Neural cell (in vitro differentiated cells): ENCODE data around the gene CPSF2. TPM values are rescaled to one million over a fixed set of nuclear protein-coding genes. Genes with fewer than 3 reads are reported as not detected.

Source experiments
- H2AFZ ChIP-seq: fragments of 200-600, 300-800 bp; sonication (generic), shearing (Covaris generic); 2 replicates; pipeline ENCODE4 v1.6.0; 2014; ENCODE audit warnings: low read depth, mild to moderate bottlenecking, antibody characterized with exemption, low read length, moderate library complexity
- H3F3A ChIP-seq: fragments of 200-600 bp; shearing (Covaris generic); 2 replicates; pipeline ENCODE4 v1.6.1; 2016; ENCODE audit warnings: mild to moderate bottlenecking, moderate library complexity, mixed read lengths, antibody characterized with exemption, low read length; ENCODE audit not compliant: insufficient read depth, poor library complexity, severe bottlenecking
- H3K27ac ChIP-seq: fragments of 200-600, 300-800 bp; sonication (generic), shearing (Covaris generic); 2 replicates; pipeline ENCODE4 v1.5.1; 2014; ENCODE audit warnings: mild to moderate bottlenecking, low read length, moderate library complexity
- H3K27me3 ChIP-seq: fragments of 300-800, 200-600 bp; sonication (generic), shearing (Covaris generic); 2 replicates; pipeline ENCODE4 v1.6.0; 2014; ENCODE audit warnings: mild to moderate bottlenecking, low read depth, low read length, moderate library complexity; ENCODE audit not compliant: insufficient read depth
- H3K36me3 ChIP-seq: fragments of 300-800, 200-600 bp; sonication (generic), shearing (Covaris generic); 2 replicates; pipeline ENCODE4 v1.5.1; 2014; ENCODE audit warnings: mild to moderate bottlenecking, antibody characterized with exemption, low read length, moderate library complexity; ENCODE audit not compliant: insufficient read depth
- H3K4me2 ChIP-seq: fragments of 300-800, 200-600 bp; sonication (generic), shearing (Covaris generic); 2 replicates; pipeline ENCODE4 v1.6.0; 2014; ENCODE audit warnings: mild to moderate bottlenecking, low read length
- H3K4me3 ChIP-seq: fragments of 300-800, 200-600 bp; sonication (generic), shearing (Covaris generic); 2 replicates; pipeline ENCODE4 v1.5.1; 2014; ENCODE audit warnings: mild to moderate bottlenecking, low read length, moderate library complexity
- H3K79me2 ChIP-seq: fragments of 200-600 bp; shearing (Covaris generic); replicated peaks from 2 replicates; pipeline ENCODE4 v1.6.0; 2014; ENCODE audit warnings: mild to moderate bottlenecking, low read length, moderate library complexity; ENCODE audit not compliant: insufficient read depth
- H3K9ac ChIP-seq: fragments of 300-800, 200-600 bp; sonication (generic), shearing (Covaris generic); 2 replicates; pipeline ENCODE4 v1.6.1; 2016; ENCODE audit warnings: mild to moderate bottlenecking, low read length, mixed read lengths
- H3K9me2 ChIP-seq: fragments of 200-600 bp; shearing (Covaris generic); 2 replicates; pipeline ENCODE4 v1.6.1; 2016; ENCODE audit warnings: mild to moderate bottlenecking, low read length, mixed read lengths; ENCODE audit not compliant: insufficient read depth
- H3K9me3 ChIP-seq: fragments of 200-600, 300-800 bp; sonication (generic), shearing (Covaris generic); 2 replicates; pipeline ENCODE4 v1.6.1; 2016; ENCODE audit warnings: mild to moderate bottlenecking, mixed run types, low read length, moderate library complexity, mixed read lengths
- H4K20me1 ChIP-seq: fragments of 200-600 bp; shearing (Covaris generic); 2 replicates; pipeline ENCODE4 v1.6.1; 2016; ENCODE audit warnings: mild to moderate bottlenecking, mixed run types; ENCODE audit not compliant: insufficient read depth
- EP300 ChIP-seq: fragments of 450-650 bp; conservative IDR thresholded peaks from 2 replicates; pipeline ENCODE4 v1.6.1; 2014; ENCODE audit warnings: antibody characterized with exemption, mild to moderate bottlenecking, moderate library complexity; ENCODE audit not compliant: poor library complexity, severe bottlenecking
- EZH2 ChIP-seq: fragments of 200-600, 300-800 bp; shearing (Covaris generic), sonication (generic); IDR thresholded peaks from 2 replicates; pipeline ENCODE4 v1.6.1; 2014; ENCODE audit warnings: antibody characterized with exemption, low read length, borderline replicate concordance, mild to moderate bottlenecking; ENCODE audit not compliant: insufficient read depth, poor library complexity, severe bottlenecking
- MXI1 ChIP-seq: fragments of 450-650 bp; conservative IDR thresholded peaks from 2 replicates; pipeline ENCODE4 v1.6.1; 2014; ENCODE audit warnings: antibody characterized with exemption, mild to moderate bottlenecking; ENCODE audit not compliant: poor library complexity, severe bottlenecking
- POLR2AphosphoS5 ChIP-seq: IDR thresholded peaks from 2 replicates; pipeline ENCODE4 v1.6.1; 2012
- RAD21 ChIP-seq: fragments of 450-650 bp; conservative IDR thresholded peaks from 2 replicates; pipeline ENCODE4 v1.6.1; 2014; ENCODE audit warnings: antibody characterized with exemption, mild to moderate bottlenecking, moderate library complexity
- REST ChIP-seq: IDR thresholded peaks from 2 replicates; pipeline ENCODE4 v1.6.1; 2012; ENCODE audit warnings: borderline replicate concordance
- SMC3 ChIP-seq: fragments of 450-650 bp; conservative IDR thresholded peaks from 2 replicates; pipeline ENCODE4 v1.6.1; 2014; ENCODE audit warnings: antibody characterized with exemption, mild to moderate bottlenecking, moderate library complexity; ENCODE audit not compliant: poor library complexity
- TAF1 ChIP-seq: IDR thresholded peaks from 2 replicates; pipeline ENCODE4 v1.6.1; 2012; ENCODE audit warnings: low read depth
- polyA plus RNA-seq: library from polyadenylated mRNA; depleted of rRNA; stranded (reverse); fragments of >200 nt; gene quantifications from 2 replicates; pipeline ENCODE4 v1.2.3, GENCODE V29; 2014
- TF ChIP-seq, protein P1 (sequence below): fragments of 450-650 bp; IDR thresholded peaks from 2 replicates; pipeline ENCODE4 v1.5.1; 2014; ENCODE audit warnings: antibody characterized with exemption, mild to moderate bottlenecking, moderate library complexity; ENCODE audit not compliant: poor library complexity, severe bottlenecking

CPSF2 gene
- polyA plus RNA-seq, 1 donor from 2014 or later, result 18.5 TPM

DNA sequence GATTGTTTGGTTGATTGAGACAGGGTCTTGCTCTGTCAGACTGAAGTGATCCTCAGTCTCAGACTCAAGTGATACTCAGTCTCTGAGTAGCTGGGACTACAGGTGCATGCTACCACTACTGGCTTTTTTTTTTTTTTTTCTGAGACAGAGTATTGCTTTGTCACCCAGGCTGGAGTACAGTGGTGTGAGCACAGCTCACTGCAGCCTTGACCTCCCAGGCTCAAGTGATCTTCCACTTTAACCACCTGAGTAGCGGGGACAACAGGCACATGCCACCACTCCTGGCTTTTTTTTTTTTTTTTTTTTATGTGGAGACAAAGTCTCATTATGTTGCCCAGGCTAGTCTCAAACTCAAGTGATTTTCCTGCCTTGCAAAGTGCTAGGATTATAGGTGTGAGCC lies 31.8 kb downstream of the CPSF2 start:
- Histone ChIP-seq H2AFZ (no peak overlapping the region), H3K36me3 (peaks cover 3% of the 10 kb centered on the region), H3K4me2 (no peak overlapping the region), H3F3A (no peaks in the 10 kb centered on the region), H3K4me3 (no peak overlapping the region), H4K20me1 (no peaks in the 10 kb centered on the region), H3K27me3 (no peaks in the 10 kb centered on the region), H3K9me2 (no peaks in the 10 kb centered on the region), H3K9ac (no peak overlapping the region), H3K27ac (no peak overlapping the region), H3K79me2 (no peaks in the 10 kb centered on the region), H3K9me3 (no peaks in the 10 kb centered on the region)
- TF ChIP-seq RAD21 (no peak), EZH2 (no peak), SMC3 (no peak), EP300 (no peak)

- H3K4me3 ChIP-seq, result no peak overlapping the region
- H3K36me3 ChIP-seq, result peaks cover 3% of the 10 kb centered on the region
Measured at GRCh38 chr14:92154283-92154942, 32.6 kb downstream of the CPSF2 start.

GRCh38 chr14:92160619-92161018 lies 38.9 kb downstream of the CPSF2 start:
- Histone ChIP-seq H3K36me3 (peaks cover 17% of the 10 kb centered on the region), H3K9me2 (no peaks in the 10 kb centered on the region)

More at GRCh38 chr14:92154283-92154942, 32.6 kb downstream of the CPSF2 start:
- no peak overlapping the region for H3K27ac ChIP-seq
- H3F3A ChIP-seq, result no peaks in the 10 kb centered on the region
- H3K9me2 ChIP-seq, result no peaks in the 10 kb centered on the region
- no peaks in the 10 kb centered on the region for H3K79me2 ChIP-seq
- H2AFZ ChIP-seq, result no peak overlapping the region
- no peaks in the 10 kb centered on the region for H3K27me3 ChIP-seq
- H3K4me2 ChIP-seq, result no peak overlapping the region
- no peaks in the 10 kb centered on the region for H3K9me3 ChIP-seq
- no peak overlapping the region for H3K9ac ChIP-seq
- TF ChIP-seq TAF1 (no peak), EP300 (no peak), EZH2 (no peak), MXI1 (no peak), POLR2AphosphoS5 (no peak), RAD21 (no peak)
- TF ChIP-seq, protein P1, sequence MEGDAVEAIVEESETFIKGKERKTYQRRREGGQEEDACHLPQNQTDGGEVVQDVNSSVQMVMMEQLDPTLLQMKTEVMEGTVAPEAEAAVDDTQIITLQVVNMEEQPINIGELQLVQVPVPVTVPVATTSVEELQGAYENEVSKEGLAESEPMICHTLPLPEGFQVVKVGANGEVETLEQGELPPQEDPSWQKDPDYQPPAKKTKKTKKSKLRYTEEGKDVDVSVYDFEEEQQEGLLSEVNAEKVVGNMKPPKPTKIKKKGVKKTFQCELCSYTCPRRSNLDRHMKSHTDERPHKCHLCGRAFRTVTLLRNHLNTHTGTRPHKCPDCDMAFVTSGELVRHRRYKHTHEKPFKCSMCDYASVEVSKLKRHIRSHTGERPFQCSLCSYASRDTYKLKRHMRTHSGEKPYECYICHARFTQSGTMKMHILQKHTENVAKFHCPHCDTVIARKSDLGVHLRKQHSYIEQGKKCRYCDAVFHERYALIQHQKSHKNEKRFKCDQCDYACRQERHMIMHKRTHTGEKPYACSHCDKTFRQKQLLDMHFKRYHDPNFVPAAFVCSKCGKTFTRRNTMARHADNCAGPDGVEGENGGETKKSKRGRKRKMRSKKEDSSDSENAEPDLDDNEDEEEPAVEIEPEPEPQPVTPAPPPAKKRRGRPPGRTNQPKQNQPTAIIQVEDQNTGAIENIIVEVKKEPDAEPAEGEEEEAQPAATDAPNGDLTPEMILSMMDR, result no peak
- H4K20me1 ChIP-seq, result no peaks in the 10 kb centered on the region

More at GRCh38 chr14:92160619-92161018, 38.9 kb downstream of the CPSF2 start:
- no peak overlapping the region for H2AFZ ChIP-seq
- H3K9me3 ChIP-seq, result peaks cover 7% of the 10 kb centered on the region
- no peak overlapping the region for H3K4me2 ChIP-seq
- H3F3A ChIP-seq, result no peaks in the 10 kb centered on the region
- no peak for TF ChIP-seq RAD21
- TF ChIP-seq MXI1, result no peak
- no peak for TF ChIP-seq SMC3
- no peak for TF ChIP-seq REST
- TF ChIP-seq, protein P1, result no peak
- no peak for TF ChIP-seq POLR2AphosphoS5
- no peaks in the 10 kb centered on the region for H3K27me3 ChIP-seq
- no peak overlapping the region for H3K27ac ChIP-seq
- H4K20me1 ChIP-seq, result no peaks in the 10 kb centered on the region
- H3K9ac ChIP-seq, result no peak overlapping the region
- no peak overlapping the region for H3K4me3 ChIP-seq
- no peaks in the 10 kb centered on the region for H3K79me2 ChIP-seq
